Measurements from ENCODE around the gene BEST1.
"Not testable (repeated sequence)": the region's sequence is repeated elsewhere in the genome, so short reads cannot be mapped to it uniquely, and the experiment has no call there.

BEST1 gene

DNA sequence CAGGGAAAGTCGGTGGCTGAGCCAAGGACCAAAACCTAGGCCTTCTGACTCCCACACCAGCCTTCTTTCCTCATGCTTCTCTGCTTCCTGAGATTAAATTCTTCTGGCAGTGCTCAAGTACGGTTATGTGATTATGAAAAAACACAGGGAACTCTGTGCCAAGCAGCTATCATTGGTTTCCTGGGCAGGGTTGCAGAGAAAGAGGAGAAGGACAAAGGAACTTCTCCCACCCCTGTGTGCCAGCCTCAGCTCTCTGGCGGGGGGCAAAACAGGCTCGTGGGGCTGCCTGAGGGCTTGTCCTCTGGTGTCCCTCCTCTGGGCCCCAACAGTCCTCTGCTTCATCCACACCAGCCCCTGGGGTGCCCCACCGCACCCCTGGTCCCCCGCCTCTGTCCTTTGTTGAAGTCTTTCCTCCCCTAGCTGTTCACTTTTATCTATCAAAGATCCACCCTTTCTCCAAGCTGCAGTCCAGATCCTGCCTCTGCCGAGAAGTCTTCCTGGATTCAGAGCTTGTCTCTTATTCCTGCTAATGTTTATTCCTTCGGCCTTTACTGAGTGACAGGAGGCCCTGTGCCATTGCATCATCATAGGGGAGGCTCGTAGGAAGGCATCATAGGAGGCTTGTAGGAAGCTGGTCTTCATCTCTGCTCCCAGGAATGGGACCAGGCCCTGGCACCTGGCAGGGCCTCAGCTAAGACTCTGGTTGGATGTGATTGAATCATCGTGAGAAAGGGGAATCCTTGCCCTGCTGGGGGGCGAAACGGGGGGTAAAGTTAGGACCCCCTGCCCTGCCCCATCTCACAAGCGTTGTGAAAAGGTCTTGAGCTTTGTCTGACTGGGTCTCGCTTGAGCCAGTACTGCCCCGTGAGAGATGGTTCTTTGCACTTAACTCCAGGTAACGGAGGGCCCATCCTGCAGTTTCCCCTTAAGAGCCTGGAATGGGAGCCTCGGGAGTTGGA is 28.8 kb downstream of the BEST1 start:
- no peak for DNase-seq (ENCODE audit: low read depth)

DNA sequence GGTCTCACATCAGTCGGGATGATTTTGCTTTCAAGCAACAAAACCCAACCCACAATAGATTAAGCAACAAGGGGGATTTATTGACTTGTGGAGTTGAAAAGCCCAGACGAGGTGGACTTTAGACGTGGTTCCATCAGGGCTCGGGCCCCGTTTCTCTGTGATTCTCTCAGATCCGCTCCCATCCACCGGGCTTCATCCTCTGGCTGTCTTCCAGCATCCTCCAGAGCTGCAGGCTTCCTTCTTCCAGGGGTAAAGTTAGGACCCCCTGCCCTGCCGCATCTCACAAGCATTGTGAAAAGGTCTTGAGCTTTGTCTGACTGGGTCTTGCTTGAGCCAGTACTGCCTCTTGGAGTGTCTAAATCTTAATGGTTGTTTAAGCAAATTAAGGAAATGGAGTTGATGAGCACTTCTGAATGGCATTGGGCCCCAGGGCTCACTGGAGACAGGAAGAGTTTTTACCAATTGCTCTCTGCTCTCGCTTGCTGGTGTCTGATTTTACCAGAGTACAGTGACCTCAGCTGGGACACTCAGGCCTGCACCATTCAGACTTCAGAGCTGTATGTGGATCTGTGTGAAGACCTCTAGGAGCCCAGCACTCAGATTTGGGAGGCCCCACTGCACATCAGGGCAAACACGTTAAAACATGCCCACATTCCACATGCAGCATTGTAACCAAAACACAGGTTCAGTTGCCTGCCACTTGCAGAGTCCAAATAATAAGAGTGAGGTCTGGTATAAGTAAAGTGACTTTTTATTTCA is 30.8 kb downstream of the BEST1 start:
- no peak for DNase-seq (ENCODE audit: low read depth)

DNA sequence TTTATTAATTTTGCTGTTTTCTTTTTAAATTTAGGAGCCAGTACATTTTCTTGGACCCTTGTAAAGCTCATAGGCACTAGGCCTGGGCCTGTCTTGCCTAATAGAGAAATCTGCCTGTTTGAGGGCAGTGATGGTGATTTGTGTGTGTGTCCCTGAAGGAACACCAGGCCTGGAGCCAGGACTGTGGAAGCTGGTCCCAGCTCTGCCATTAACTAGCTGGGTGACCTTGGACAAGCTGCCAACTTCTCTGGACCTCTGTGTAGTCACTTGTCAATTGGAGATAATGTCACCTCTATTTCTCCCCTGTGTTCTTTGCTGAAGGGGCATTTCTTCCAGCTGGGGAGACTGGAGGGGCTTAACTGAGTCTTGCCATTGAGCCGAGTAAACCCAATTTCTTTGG is 33.3 kb downstream of the BEST1 start:
- DNase-seq (ENCODE audit: low read depth): no peak

DNA sequence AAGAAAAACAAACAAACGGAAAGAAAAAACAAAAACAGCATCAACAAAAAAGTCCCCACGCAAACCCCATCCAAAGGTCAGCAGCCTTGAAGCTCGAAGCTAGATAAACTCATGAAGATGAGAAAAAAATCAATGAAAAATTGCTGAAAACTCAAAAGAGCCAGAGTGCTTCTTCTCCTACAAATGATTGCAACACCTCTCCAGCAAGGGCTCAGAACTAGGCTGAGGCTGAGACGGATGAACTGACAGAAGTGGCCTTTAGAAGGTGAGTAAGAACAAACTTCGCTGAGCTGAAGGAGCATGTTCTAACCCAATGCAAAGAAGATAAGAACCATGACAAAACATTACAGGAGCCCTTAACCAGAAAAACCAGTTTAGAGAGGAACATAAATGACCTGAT is 35.7 kb downstream of the BEST1 start:
- no peak for DNase-seq (ENCODE audit: low read depth)

DNA sequence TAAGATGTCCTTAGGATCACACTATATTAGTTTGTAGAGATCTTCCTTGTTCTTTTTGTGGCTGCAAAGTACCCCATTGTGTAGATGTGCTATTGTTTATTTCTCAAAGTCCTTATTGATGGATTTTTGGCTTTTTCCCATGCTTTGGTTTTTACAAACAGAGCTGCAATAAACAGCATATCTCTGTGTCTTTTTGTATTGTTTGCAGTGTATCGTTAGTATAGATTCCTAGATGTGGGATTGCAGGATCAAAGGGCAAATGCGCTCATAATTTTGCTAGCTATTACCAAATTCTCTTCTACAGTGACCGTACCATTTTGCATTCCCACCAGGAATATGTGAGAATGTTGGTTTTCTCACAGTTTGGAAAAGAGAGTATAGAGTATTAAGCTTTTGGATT is 44.8 kb downstream of the BEST1 start:
- DNase-seq (ENCODE audit: low read depth): no peak

DNA sequence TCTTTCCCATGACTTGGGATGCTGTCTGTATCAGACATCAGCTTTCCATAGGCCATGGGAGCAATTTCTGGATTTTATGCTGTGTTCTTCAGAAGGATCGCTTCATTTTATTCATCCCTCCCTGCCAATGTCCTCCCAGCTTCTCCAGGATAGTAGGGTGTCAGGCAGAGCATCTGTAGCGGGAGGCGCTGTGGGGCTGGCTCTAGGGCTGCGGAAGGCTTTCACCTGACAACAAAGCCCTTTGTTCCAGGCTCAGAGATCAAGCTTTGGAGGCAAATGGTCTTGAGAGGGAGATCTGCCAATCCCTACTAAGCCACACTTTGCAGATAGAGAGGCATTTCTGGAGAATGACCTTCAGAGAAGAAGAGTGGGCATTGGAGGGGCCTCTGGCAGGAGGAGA is 46.8 kb downstream of the BEST1 start:
- DNase-seq (ENCODE audit: low read depth): no peak

DNA sequence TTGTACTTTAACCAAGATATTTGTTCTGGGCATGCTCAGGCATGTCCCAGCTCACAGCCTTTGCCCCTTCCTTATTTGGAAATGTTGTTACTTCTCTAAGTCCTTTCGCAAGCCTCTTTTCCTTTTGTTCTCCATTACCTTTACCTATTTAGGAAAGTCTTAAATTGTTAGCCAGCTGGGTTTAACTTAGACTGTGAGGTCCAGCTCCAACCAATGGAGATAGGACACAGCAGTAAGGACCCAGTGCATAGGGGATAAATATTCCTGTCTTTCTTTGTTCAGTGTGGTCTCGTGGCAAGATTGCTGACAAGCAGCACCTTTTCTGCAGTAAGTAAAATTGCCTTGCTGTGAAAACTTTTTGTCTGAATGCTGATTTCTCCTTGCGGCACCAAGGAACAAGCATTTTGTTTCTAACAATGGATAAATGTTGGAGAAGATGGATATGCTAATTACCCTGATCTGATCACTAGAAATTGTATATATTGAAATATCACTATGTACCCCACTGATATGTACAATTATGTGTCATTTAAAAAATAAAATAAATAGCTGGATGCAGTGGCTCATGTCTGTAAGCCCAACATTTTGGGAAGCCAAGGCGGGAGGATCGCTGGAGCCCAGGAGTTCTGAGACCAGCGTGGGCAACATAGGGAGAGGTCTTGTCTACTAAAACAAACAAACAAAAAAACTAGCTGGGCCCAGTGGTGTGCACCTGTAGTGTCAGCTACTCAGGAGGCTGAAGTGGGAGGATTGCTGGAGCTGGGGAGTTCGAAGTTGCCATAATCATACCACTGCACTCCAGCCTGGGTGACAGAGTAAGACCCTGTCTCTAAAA is 49.2 kb downstream of the BEST1 start:
- DNase-seq (ENCODE audit: low read depth): no peak

DNA sequence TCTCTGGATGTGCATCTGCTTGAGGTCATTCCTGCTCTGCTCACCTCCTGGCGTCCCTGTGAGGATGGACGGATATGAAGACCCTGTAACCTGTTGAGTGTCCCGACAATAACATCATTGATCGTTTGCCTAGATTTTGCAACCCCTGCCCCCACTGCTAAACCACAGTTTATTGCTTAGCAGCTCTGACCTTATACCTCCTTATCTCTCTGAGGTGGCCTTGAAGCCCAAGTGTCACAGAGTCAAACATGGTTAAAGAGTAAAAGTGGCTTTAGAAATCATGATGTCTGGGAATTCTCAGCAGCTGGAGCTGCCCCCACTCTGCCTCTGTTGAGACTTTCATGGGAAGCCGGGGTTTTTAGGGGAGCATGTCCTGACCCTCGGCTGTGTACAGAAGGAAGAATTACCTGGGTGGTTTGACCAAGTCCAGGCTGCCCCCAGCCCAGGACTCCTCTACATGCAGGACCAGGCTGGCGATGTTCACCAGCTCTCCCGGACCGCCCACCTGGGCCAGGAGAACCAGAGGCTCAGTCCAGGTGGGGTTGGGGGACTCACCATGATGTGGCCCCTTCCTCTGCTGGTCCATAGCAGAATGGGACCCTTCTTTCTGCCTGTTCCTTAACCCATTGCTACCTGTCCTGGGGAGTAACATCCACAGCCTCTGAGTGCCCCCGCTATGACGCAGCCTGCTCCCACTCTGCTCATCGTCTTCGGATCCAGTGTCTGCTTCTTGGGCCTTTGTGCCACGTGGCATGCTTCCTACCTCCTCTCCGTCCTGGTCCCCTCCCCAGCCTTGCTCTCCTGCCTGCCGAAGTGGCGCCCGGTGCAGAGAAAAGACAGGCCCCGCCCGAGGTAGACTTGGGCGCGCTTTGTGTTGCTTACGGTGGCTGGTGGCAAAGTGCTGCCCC is 50.6 kb downstream of the BEST1 start:
- no peak for DNase-seq (ENCODE audit: low read depth)

DNA sequence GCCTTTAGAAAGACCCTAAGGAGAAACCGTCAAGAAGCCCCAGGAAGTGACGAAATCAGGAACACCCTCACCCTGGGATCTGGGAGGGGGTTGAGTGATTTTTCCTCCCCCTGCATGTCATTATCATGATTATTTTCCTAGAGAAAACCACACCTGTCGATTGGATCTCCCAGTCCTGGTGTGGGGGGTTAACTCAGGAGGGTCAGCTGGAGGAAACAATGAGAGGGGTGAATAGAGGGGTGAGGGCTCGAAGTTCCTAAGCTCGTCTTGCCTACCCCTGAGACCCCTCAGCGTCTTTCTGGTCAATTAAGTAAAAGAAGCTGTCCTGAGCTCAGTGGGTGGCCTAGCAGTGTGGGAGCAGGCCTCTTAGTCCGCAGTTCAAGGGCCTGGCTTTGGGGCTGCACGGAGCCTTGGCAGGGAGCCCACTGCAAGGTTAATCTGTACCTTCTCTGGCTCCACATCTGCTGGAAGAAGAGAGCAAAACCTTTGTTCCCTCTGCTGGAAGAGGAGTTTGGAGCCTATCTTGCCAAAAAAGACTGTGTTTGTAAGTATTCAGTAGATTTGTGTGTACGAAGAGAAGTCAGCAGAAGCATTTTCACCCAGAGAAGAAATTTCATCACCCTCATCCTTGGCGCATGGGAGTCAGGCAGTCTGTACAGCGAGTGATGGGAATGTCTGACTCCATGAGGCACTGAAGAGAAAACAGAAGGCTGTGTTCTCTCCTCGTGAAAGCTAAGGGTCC is 51.5 kb downstream of the BEST1 start:
- no peak for DNase-seq (ENCODE audit: low read depth)

DNA sequence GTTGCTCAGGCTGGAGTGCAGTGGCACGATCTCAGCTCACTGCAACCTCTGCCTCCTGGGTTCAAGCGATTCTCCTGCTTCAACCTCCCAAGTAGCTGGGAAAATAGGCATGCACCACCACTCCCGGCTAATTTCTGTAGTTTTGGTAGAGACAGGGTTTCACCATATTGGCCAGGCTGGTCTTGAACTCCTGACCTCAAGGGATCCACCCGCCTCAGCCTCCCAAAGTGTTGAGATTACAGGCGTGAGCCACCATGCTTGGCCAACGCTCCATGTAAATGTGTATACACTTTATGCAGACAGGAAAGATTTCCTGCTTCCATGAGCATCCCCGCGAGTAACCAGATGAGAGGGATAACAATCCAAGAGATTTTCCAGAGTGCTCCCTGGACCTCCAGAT is 52.1 kb downstream of the BEST1 start:
- not testable (repeated sequence) for DNase-seq (ENCODE audit: low read depth)

DNA sequence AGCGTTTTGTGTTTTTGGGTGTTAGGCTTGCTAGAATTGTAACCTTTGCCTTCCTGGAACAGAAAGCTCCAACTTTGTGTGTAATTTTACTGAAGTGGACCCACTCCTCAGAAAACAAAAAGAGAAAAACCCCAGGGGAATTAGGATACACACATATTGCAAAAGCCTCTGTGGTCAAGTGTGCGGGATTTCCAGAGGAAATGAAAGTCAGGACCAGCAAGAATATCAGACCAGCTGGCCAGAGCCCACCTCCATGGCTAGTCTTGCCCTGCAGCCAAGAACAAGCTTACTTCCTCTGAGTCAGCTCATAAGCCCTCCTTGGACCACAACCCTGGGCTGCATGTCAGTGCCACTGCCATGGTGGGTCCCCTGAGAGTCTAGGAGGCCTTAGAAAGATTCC is 54.3 kb downstream of the BEST1 start:
- DNase-seq (ENCODE audit: low read depth): no peak

DNA sequence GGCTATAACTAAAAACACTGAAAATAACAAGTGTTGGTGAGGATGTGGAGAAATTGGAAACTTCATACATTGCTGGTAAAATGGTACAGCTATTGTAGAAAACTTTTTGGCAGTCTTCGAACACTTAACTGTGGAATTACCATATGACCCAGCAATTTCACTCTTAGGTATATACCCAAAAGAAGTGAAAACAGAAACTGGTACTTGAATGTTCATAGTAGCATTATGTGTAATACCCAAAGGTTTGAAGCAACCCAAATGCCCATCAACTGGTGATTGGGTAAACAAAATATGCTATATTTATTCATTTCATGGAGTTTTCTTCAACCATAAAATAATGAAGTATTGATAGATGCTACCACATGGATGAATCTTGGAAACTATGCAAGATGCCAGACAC is 58.0 kb downstream of the BEST1 start:
- DNase-seq (ENCODE audit: low read depth): no peak

DNA sequence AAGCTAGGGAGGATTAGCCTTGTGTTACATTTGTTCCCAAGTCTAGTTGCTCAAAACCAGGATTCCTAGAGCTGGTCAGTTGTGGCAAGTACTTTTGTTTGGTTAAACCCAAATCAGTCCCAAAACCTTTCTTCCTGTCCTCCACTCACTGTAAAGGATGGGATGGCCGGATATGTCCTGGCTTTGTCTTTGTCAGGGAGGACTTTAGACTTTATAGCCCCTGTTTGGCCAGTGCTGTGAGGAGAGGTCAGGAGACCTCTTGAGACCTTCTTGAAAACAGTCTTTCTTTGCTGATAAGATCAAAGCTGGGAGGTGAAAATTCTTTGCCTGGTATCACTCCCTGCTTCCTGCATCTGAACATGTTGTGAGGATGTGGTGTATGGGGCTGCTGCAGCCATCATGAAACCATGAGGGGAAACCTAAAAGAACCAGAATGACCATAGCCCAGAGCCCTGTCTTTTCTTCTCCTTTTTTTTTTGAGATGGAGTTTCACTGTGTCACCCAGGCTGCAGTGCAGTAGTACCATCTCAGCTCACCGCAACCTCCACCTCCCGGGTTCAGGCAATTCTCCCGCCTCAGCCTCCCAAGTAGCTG is 60.9 kb downstream of the BEST1 start:
- no peak for DNase-seq (ENCODE audit: low read depth)

DNA sequence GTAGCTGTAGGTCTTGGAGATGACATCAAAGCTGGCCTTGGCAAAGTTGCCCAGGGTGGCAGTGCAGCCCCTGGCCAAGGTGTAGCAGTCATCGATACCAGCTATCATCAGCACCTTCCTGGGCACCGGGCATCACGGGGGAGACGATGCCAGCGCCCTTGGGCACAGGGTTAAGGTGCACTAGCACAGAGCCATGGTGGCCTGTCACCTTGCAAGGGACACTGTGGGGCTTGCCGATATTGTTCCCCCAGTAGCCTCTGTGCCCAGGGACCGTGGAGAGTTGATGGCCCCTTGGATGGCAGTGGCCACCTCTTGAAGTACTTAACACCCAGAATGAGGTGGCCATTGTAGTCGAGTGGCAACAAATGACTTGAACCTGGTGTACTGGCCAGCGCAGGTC is 61.7 kb downstream of the BEST1 start:
- DNase-seq (ENCODE audit: low read depth): no peak

DNA sequence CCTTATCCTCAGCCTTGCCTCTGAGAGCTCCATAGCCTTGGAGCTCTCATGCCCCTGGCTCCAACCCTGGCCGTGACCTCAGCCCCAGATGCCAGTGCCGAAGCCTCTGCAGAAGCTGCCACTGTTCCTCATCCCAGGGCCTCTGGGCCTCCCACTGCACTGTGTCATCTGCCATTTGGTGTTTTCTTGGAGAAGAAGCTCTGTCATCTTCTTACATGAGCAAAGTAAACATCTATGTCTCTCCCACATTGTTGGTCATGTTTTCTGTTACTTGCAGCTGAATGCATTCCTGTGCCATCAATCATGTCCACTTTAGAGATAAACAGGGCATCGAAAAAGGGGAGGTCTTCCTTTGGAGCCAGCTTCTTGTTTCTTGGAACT is 62.3 kb downstream of the BEST1 start:
- DNase-seq (ENCODE audit: low read depth): no peak

DNA sequence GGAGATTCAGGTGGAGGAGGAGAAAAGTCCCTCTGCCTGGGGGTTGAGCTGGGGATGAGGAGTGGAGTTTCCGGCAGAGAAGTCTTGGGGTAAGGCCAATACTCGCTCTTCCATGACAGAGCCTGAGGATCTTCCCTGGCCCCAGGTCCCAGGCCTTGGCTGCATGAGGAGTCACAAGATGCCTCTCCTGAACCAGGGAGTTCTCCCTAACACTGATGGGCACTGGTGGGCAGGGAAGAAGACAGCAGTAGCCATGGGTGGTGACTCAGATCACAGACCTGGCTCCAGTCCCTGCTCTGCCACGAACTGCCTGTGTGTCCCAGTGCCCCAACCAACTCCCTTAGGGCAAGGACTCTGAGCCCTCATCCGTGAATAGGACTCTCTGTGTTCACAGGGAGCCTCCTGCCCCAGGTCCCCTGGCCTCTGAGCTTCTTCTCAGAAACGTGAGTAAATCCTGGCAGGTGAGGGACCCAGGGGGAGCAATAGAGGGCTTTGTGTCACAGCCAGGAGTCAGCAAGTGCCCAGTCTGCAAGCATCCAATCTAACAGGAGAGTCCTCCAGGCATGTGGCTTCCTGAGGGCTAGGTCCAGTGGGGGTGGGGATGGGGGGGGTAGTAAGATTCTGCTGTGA is 62.8 kb downstream of the BEST1 start:
- DNase-seq (ENCODE audit: low read depth): no peak
